GM19238 (cell line): ENCODE measurements around the gene ALPK3.

Experiments
- DNase-seq: peaks from one replicate; pipeline ENCODE4 v3.0.0; 2011; ENCODE audit warnings: low spot score; ENCODE audit not compliant: insufficient read length

The ALPK3 gene

DNA sequence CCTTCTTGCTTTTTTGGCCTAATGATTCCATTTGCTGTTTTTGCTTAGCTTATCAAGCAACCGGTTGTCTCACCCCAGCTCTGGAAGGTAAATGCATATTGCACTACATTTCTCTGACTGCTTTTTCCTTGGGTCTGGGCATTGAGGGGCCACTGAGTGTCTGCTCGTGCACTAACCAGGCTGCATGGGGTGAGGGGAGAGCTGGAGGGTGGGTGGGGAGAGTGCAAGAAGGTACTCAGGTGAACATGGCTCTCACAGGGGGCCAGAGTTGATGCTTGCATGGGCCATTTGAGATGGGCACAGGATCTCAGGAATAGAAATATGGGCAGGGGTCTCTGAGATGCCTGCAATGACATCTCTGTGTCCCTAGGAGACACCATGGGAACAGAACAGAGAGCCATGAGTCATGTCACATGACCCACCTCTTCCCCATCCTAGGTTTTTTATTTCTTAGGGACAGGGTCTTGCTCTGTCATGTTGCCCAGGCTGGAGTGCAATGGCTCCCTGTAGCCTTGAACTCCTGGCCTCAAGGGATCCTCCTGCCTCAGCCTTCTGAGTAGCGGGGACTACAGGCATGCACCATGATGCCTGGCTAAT lies 6.2 kb downstream of the ALPK3 start:
- DNase-seq, result no peak

DNA sequence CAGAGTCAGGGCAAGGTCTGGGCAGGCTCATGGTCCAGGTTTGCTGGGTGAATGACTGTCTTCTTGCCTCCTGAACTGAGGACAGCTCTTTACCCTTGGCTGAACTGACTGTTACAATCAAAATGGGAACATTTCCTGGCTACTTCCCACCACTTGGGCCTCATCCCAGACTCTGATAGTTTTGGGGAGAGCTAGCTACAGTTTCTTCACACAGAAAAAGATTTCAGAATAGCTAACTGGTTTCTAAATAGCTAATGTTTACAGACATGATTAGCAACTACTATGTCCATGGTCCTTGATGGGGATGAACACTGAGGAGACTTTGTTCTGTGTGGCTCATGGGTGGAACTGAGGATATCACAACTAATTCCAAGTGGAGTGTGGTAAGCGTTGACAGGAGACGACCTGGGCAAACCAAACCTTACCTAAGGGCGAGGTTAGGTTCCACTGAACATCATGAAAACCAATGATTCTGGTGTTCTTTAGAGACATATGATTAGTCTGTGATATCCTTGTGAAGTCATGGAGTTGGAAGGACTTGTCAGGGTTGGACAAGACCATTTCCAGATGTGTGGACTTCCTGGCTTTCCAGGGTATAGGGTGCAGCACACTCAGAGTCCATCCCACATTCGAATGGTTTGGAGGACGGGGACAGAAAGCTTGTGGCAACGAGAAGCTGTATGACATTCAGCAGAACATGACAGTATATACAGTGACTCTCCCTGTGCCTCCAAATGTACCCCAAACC lies 7.3 kb downstream of the ALPK3 start:
- no peak for DNase-seq

- DNase-seq, result no peak
Observed at GRCh38 chr15:84826369-84826823, 9.2 kb downstream of the ALPK3 start.

DNA sequence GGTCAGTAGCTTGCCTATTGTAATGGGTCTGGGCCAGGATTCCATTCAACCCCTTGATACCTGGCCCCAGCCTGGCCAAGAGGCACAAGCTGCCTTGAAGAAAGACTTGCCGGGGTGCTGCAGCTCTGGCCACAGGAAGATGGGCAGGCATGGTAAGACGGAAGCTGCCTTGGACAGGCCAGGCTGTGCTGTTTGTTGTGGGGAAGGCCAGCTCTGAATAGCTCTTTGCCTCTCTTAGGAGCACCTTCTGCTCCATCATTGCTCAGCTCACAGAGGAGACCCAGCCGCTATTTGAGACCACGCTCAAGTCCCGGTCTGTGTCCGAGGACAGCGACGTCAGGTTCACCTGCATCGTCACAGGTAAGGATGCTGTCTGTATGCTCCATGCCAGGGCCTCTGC lies 10.1 kb downstream of the ALPK3 start:
- DNase-seq, result no peak

DNA sequence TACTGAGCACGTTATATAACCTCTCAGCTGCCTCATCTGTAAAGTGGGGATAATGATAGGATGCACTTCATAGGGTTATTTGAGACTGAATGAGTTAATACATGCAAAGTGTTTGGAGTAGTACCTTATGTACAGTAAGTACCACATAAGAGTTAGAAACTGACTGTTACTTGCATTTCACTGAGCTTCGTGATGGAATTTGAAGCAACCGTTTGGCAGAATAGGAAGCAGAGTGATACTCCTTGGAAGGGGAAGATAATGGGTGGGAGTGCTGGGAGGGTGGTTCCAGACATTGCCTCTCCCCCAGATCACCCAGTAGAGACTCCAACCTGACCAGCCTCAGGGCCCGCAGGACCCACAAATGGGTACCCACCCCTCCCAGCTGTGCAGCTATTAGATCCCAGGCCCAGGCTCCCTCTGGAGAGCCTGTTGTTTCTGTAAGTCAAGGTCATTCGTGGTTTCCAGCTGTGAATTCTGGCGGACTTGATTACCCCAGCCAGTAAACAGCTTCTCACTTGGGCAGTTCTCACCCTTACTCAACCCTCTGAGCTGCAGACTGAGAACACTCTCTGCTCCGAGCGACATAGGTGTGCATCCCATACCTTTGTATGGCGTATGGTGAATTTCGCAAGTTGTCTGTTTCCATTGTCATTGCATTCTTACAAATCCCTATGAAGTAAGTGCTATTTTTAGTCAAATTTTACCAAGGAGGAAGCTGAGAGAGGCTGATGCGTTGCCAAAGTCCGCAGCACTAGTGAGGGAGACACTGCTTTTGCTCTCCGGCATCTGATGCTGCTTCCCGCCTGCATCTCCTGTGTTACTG lies 11.1 kb downstream of the ALPK3 start:
- no peak for DNase-seq

DNA sequence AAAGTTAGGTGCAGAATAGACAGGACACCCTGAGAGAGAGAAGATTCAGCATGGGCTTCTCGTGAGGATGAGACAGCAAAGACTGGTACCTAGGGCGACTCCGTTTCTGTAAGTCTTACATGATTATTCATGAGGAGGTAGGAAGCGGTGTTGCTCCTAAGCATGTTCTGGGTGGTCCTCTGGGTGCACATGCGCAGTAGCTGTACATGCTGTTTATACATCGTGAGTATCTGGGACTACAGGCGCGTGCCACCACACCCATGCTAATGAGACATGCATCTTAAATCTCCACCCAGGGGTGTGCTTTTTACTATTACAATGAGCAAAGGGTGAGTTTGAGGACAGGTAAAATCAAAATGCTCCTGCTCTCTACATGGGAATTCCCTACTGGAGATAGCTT lies 12.3 kb downstream of the ALPK3 start:
- DNase-seq, result no peak

DNA sequence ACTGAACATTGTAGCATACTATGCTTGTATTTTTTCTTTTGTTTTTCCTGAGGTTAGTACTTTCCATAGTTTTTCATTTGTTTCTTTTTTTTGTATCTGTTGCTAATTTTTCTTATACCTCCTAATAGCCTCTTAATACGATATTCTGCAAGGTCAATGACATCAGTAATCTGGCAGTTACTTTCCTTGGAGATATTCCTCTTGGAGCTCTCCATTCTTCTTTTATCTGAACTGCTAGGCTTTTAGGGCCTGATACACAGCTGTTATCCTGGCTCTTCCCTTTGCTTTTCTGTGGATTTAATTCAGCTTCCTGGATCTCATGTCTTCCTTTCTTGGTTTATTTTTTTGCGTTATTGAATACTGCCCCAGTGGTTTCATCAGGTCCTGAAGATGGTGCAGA lies 12.9 kb downstream of the ALPK3 start:
- DNase-seq, result no peak

DNA sequence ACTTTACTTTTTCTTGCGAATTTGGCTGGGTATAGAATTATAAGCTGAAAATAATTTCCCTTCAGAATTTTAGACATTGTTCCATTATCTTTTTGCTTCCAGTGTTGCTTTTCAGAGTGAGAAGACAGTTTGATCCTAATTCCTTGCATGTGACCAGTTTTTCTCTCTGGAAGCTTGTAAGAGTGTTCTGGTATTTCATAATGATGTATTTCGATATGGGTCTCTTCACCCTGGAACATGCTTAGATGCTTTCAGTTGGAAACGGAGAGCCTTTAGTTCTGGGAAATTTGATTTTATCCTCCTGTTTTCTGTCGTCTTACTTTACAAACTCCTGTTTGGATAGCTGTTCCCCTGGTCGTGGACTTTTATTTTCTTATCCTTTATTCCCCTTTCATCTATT lies 13.9 kb downstream of the ALPK3 start:
- DNase-seq, result no peak

DNA sequence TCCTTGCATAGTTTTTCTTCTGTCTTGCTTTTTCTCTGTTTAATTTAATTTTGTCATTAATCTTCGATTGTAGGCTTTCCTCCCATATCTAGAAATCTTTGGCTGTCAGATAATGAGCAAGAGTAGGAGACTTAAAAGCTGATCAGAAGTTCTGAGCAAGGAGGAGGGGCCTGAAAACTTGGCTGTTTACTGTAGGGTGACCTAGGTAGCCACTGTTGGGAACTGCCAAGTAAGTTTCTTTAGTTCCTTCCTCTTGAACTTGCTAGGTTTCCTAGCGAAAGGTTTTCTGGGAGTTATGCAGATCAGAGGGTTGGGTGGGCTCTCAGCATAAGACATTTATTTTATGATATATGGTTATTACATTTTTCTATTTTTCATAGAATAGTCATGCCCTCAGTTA lies 14.5 kb downstream of the ALPK3 start:
- DNase-seq, result no peak

- no peak for DNase-seq
Observed at GRCh38 chr15:84832448-84833040, 15.4 kb downstream of the ALPK3 start.

GRCh38 chr15:84833447-84834228 lies 16.5 kb downstream of the ALPK3 start:
- DNase-seq, result no peak

DNA sequence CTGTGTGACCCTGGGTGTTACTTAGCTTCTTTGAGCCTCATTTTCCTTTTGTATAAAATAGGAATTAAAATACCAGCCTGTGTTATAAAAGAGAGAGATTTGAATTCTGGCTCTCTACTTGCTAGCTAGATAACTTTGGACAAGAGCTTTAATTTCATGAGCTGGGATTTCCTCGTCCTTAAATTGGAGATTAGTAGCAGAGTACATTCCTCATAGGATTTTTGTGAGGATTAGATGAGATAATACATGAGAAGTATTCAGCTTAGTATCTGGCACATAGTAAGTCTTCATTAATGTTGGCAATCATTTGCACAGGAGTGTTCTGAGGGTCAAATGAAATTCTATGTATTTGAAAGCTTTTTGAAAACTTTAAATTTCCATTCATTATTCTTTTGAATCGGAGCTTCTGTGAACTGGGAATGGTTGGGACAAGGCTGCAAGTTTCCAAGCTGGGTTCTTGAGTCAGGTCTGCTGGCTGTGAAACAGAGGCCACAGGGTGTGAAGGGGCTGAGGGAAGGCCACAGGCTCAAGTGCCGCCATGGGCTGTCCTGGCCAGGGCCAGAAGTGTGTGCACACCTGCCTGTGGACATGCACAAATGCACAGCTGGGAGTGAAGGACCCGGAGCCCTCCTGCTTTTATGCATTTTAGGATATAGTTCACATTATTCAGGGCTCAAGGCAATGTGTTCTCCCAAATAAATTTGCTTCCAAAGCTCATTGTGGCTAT lies 17.2 kb downstream of the ALPK3 start:
- no peak for DNase-seq

- DNase-seq, result no peak
Observed at GRCh38 chr15:84834969-84835368, 17.8 kb downstream of the ALPK3 start.

- DNase-seq, result no peak
Observed at GRCh38 chr15:84835661-84836337, 18.6 kb downstream of the ALPK3 start.

DNA sequence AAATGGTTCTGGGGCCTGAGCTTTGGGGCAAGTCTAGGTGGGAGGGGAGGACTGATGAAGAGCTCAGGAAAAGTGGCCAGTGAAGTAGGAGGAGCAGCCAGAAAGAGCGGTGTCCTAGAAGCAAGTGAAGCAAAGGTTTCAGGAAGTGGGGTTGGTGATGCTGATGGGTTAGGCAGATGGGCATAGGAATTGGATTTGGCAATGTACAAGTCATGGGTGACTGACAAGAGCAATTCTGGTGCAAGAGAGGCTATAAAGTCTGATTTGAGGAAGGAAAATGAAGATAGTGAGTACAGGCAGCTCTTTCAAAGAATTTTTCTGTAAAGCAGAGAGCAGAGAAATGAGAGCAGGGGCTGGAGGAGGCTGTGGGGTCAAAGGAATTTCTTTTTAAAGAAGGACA lies 19.7 kb downstream of the ALPK3 start:
- no peak for DNase-seq

- no peak for DNase-seq
Observed at GRCh38 chr15:84839714-84840113, 22.6 kb downstream of the ALPK3 start.

- DNase-seq, result no peak
Observed at GRCh38 chr15:84840255-84840654, 23.1 kb downstream of the ALPK3 start.

DNA sequence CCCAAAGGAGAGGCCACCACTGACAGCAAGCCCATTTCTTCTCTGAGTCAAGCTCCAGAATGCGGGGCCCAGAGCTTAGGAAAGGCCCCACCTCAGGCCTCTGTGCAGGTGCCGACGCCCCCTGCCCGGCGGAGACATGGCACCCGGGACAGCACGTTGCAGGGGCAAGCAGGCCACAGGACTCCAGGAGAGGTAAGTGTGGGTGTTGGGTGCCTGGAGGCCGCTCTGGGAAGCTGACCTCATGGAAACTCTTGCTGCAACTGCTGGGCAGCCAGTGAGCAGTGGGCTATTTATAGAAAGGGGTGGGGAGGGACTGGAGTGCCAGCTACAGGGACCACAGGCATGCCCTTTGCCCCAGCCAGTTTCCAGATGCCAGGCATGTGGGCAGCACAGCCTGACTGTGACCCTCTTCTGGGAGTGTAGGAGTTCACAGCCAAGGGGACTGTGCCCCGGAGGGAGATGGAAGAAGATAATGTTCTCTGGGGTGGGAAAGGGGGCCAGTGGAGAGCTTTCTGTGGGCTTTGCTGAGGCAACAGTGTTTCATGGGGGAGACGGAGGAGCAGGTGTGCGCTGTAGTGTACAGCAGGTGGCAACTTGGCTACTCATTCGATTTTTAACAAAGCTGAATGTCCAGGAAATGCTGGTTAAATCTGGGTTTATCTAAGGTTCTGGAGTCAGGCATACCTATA lies 23.7 kb downstream of the ALPK3 start:
- no peak for DNase-seq

GRCh38 chr15:84842781-84843180 lies 25.6 kb downstream of the ALPK3 start:
- no peak for DNase-seq
